H1 (cell line): ENCODE results near the gene IKZF5. TPM values are rescaled to one million over a fixed set of nuclear protein-coding genes. Genes with fewer than 3 reads are reported as not detected.

Experiments used
- ATF2 ChIP-seq: IDR thresholded peaks from 2 replicates; pipeline ENCODE4 v1.6.1; 2012; ENCODE audit warnings: low read length, inconsistent platforms
- BACH1 ChIP-seq: IDR thresholded peaks from 2 replicates; pipeline ENCODE4 v1.6.1; 2012; ENCODE audit warnings: low read length, improper control_type of control experiment
- CBX8 ChIP-seq: fragments of 300-800, 300-1000 bp; sonication (generic); IDR thresholded peaks from 2 replicates; pipeline ENCODE4 v1.7.1; 2016; ENCODE audit warnings: low read depth, low read length, borderline replicate concordance
- CTCF ChIP-seq, 3 experiments: IDR thresholded peaks; 1 replicate in 2 of 3; 2 replicates in 1 of 3; pipeline versions ENCODE4 v1.5.1 to v1.6.1; 2011; ENCODE audit warnings: low read length in 3 of 3, mild to moderate bottlenecking in 3 of 3, inconsistent platforms in 2 of 3, low read depth in 1 of 3, moderate library complexity in 1 of 3; ENCODE audit not compliant: insufficient read depth in 1 of 3; ENCODE audit errors: control extremely low read depth in 1 of 3
- GABPA ChIP-seq: IDR thresholded peaks from 2 replicates; pipeline ENCODE4 v1.6.1; 2011; ENCODE audit warnings: mild to moderate bottlenecking, low read length, moderate library complexity, borderline replicate concordance; ENCODE audit not compliant: insufficient read depth
- GTF2F1 ChIP-seq: IDR thresholded peaks from 2 replicates; pipeline ENCODE4 v1.6.1; 2012; ENCODE audit warnings: low read depth, low read length, improper control_type of control experiment, borderline replicate concordance
- JUN ChIP-seq: IDR thresholded peaks from 2 replicates; pipeline ENCODE4 v1.6.1; 2011; ENCODE audit warnings: low read depth, mild to moderate bottlenecking, improper control_type of control experiment, low read length
- KDM1A ChIP-seq: fragments of 200-600, 300-600 bp; sonication (generic); IDR thresholded peaks from 2 replicates; pipeline ENCODE4 v1.7.1; 2016; ENCODE audit warnings: mild to moderate bottlenecking, low read length, borderline replicate concordance
- MAX ChIP-seq: IDR thresholded peaks from 2 replicates; pipeline ENCODE4 v1.6.1; 2012; ENCODE audit warnings: inconsistent platforms
- POLR2A ChIP-seq, 2 experiments: IDR thresholded peaks; 1 replicate in 1 of 2; 2 replicates in 1 of 2; pipeline ENCODE4 v1.6.1; 2011; ENCODE audit warnings: low read depth in 2 of 2, low read length in 2 of 2, mild to moderate bottlenecking in 2 of 2; ENCODE audit errors: control extremely low read depth in 1 of 2
- RAD21 ChIP-seq, 2 experiments: IDR thresholded peaks in 1 of 2; conservative IDR thresholded peaks in 1 of 2; 2 replicates each; pipeline ENCODE4 v1.6.1; 2011; ENCODE audit warnings: low read depth in 2 of 2, low read length in 2 of 2, improper control_type of control experiment in 1 of 2, inconsistent platforms in 1 of 2, mild to moderate bottlenecking in 1 of 2, moderate library complexity in 1 of 2
- RBBP5 ChIP-seq: IDR thresholded peaks from 2 replicates; pipeline ENCODE4 v1.7.1; 2012; ENCODE audit warnings: low read depth, mild to moderate bottlenecking, inconsistent platforms, low read length, moderate library complexity, borderline replicate concordance
- RFX5 ChIP-seq: IDR thresholded peaks from 2 replicates; pipeline ENCODE4 v1.6.1; 2011; ENCODE audit warnings: low read depth, low read length, improper control_type of control experiment, borderline replicate concordance
- SAP30 ChIP-seq: fragments of 300-600 bp; sonication (generic); IDR thresholded peaks from 2 replicates; pipeline ENCODE4 v1.7.1; 2012; ENCODE audit warnings: low read length, moderate library complexity, mild to moderate bottlenecking, inconsistent platforms; ENCODE audit not compliant: insufficient read depth, insufficient replicate concordance
- SP2 ChIP-seq: IDR thresholded peaks from 2 replicates; pipeline ENCODE4 v1.6.1; 2012; ENCODE audit warnings: mild to moderate bottlenecking, low read length, inconsistent platforms
- SP4 ChIP-seq: IDR thresholded peaks from 2 replicates; pipeline ENCODE4 v1.6.1; 2012; ENCODE audit warnings: low read length, inconsistent platforms
- SRF ChIP-seq: IDR thresholded peaks from 2 replicates; pipeline ENCODE4 v1.6.1; 2011; ENCODE audit warnings: mild to moderate bottlenecking, low read depth, low read length, moderate library complexity
- TAF1 ChIP-seq: IDR thresholded peaks from 2 replicates; pipeline ENCODE4 v1.6.1; 2011; ENCODE audit warnings: mild to moderate bottlenecking, low read depth, low read length
- ZNF274 ChIP-seq: IDR thresholded peaks from 2 replicates; pipeline ENCODE4 v1.7.0; 2012; ENCODE audit warnings: low read length, borderline replicate concordance; ENCODE audit errors: extremely low read depth
- polyA plus RNA-seq, 7 experiments: library from polyadenylated mRNA; depleted of rRNA in 3 of 7; stranded (reverse) in 5 of 7; unstranded in 2 of 7; fragments of >200 nt in 5 of 7; fragments of 200-250 nt in 2 of 7; gene quantifications; 1 replicate in 5 of 7; 2 replicates in 1 of 7; 4 replicates in 1 of 7; pipeline versions ENCODE4 v1.2.1 to v1.2.3, GENCODE V29; 2011 to 2013; ENCODE audit warnings: missing spikeins in 2 of 7, mixed read lengths in 2 of 7
- total RNA-seq: library from RNA; stranded (reverse); fragmentation: NEBNext Ultra II Directional; extraction: Animal tissue kit (Norgen Biotek cat#: 25700); gene quantifications from 2 replicates; pipeline ENCODE4 v1.2.1, GENCODE V29; 2021

The IKZF5 gene
- total and polyA plus RNA-seq, 2 of the 8 experiments (the other 6 are each of a cell fraction or from before 2014, with no cell fraction given) = 5.2 to 15.3 TPM

- TF ChIP-seq CTCF (IDR thresholded peaks at IDR 0.05; ENCODE audit: control extremely low read depth in 1 of 3, insufficient read depth in 1 of 3, low read depth in 1 of 3, low read length in 3 of 3) (no peak), SP2 (no peak), SAP30 (no peak), RBBP5 (peak; percentile 88), SRF (peak; percentile 33; the same call in 1 of the 2 replicates), JUN (no peak), CBX8 (no peak), GTF2F1 (peak; percentile 57), TAF1 (peak; percentile 81), GABPA (peak; percentile 97), POLR2A (IDR thresholded peaks at IDR 0.05; ENCODE audit: control extremely low read depth in 1 of 2, low read depth in 2 of 2, low read length in 2 of 2) (peak in 1 of 2 experiments; percentile 63; a peak in 2 of 3 replicates), BACH1 (0 out of 2 replicates have a peak, but pooled peaks have one; percentile 29), MAX (peak; percentile 100), KDM1A (peak; percentile 45; the same call in 1 of the 2 replicates), ZNF274 (no peak), SP4 (peak; percentile 94; the same call in 1 of the 2 replicates), RAD21 (IDR thresholded peaks at IDR 0.05 in 1 of 2, conservative IDR thresholded peaks at IDR 0.05 in 1 of 2; ENCODE audit: low read depth in 2 of 2, low read length in 2 of 2) (peak in 1 of 2 experiments; percentile 38; a peak in 1 of 4 replicates), ATF2 (no peak), RFX5 (no peak)
These were observed 54.5 kb downstream of the IKZF5 start, which contains the start of gene C10orf88 (continued) for GRCh38 chr10:122953902-122954730.
